ENCODE measurements around the gene GNAI3.
A peak's percentile ranks its signal among the peaks of the same experiment; 100 is the strongest.

The GNAI3 gene

GRCh38 chr1:109661391-109661790, 113.0 kb downstream of the GNAI3 start:
- DNase-seq (ENCODE audit: low read depth): no peak

GRCh38 chr1:109664671-109665070, 116.3 kb downstream of the GNAI3 start:
- DNase-seq (ENCODE audit: low read depth): no peak

- peak; percentile 71 for DNase-seq (ENCODE audit: low read depth)
Observed at GRCh38 chr1:109667452-109668122, 119.2 kb downstream of the GNAI3 start, which contains the start of gene GSTM2. Gene GSTM2, plus strand, starts transcription at chr1:109668057. Its CDS starts 59 bp downstream, at chr1:109668116.
